Fibroblast of peridontal ligament (primary cell): ENCODE results near the gene UBE4A.

Experiments used
- DNase-seq: peaks from one replicate; pipeline ENCODE4 v3.0.0-alpha.2; 2010; ENCODE audit errors: extremely low read depth

The UBE4A gene

DNA sequence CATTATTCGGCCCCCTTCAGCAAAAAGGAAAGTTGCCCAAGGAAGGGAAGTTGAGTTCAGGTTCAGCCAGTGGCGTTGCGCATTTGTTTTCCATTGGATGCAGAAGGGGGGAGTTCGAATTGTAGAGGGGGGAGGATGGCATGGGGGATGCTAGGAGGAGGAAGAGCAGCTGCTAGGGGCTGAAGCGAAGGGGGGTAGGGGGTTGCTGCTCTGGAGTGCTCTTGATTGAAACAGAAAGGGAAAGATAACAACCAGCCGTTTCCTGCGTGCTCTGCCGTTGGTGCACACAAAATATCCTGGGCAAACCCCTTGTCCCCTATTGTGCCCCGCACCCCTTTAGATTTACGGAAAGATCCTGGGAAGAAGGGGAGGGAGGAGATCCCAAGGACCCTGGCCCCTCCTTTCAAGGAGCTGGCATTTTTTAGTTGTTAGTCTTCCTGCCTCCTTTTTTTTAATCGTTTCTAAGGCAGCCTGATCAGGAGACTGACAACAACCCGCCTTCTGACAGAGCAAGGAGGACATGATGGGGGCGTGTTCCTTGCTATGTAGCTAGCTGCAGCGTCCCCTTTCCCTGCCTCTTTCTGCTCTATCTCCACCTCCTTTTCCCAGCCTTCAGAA is 79.0 kb downstream of the UBE4A start:
- peak; percentile 82 for DNase-seq

DNA sequence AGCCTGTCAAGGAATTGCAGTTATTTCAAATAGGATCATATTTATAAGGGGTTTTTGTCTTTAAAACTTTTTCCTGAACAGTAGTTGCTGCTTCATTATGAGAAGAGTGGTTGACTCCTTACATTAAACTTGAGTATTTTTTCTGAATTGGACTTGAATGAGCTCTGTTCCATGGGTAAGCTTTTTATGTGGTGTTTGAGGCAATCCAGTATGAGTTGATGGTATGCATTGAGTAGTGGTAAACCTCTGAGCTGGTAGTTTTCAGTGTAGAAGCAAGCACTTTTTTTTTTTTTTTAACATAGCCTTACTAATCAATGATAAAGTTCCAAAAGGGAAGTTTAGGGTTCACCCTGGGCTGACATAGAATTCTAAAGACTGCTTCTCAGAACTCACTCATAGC is 80.2 kb downstream of the UBE4A start:
- no peak for DNase-seq

DNA sequence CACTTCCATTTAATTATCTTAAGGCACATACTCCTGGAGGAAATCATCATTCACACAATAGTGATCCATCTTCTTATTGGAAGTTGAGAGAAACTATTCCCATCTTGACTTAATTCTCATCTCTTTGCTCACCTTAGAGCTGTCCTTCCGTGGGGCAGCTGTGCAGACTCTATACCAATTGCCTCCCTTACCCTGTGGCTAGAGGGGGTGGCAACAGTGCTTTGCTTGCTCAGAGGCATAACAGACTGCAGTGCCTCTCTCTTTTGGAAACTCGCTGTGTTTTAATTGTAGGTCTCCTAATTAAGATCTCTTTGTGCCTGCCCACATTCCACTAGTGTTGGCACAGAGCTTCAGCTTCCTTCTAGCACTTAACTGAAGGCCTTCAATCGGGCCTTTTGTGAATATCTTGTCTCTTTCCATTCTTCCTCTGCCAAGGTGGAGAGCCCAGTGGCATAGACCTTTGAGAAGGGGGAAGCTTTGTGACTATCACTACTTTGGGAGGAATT is 82.4 kb downstream of the UBE4A start:
- DNase-seq, result no peak

DNA sequence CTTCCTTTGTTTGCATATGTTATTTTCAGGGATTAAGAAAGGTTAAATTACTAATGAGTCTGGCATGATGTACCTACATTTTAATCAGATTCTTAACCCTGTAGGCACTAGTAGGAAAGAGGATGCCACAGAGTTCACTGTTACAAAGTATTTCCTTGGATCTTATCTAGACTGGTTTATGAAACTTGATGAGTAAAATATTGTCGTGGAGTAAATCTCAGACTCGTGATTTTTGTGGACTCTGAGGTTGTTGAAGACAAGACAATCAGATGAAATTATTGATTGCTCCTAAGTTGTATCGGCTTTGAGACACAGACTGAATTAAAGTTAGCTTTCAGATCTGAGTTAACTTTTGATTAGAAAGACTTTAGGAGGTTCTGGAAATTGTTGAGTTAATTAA is 82.9 kb downstream of the UBE4A start:
- no peak for DNase-seq

DNA sequence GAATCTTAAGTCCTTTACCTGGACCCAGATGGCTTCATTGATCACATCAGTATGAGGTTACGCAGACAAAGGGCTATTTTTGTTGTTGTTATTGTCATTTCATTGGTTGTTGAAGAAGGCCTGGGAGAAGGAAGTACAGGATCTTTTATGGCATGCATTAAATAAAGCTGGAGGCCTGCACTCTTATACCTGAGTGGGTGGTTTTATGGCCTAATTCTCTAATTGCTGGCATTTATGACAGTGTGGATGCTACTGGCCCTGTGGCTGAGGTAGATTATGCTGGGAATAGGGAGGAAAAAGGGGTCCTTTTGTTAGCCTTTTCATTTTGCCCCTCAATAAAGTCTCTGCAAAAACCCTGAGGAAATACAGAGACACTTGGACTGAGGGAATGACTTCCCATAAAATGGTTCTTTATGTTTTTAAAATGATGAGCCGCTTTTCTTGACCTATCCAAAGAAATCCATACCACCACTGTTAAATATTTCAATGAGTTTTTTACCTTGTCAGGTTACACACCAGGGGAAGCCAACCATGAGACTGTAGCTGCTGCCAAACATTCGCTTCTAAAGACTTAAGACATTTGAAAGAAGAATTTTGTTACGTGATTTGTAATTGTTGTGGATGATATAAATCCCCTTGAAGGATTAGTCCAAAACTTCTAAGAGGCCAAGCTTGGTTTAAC is 83.6 kb downstream of the UBE4A start:
- DNase-seq, result no peak

DNA sequence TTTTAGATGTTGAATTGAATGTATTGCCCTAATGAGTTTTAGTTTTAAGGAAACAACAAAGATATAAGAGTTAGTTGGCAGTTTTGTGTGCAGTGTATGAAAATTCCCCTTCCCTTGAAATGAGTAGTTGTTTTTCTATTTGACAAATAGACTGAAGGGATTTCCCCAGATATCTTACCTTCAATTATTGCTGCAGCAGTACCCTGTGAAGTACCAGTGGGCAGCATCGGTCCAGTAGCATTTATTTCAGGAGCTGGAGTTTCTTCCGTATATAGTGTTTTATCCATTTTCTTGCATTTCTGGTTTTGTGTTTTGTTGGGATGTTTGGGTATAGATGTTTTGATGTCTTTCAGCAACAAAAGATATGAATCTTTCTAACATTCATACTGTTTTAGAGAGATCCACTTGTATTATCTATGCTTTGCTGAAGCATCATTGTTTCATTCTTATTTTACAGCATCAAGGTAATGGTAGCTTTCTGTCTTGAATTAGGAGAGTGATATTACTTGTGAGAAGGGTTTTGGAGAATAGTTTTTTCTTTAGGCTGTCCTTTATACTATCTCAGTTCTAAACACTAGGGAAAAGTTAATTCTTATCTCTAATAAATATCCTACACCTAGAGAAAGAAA is 84.3 kb downstream of the UBE4A start:
- DNase-seq, result no peak

DNA sequence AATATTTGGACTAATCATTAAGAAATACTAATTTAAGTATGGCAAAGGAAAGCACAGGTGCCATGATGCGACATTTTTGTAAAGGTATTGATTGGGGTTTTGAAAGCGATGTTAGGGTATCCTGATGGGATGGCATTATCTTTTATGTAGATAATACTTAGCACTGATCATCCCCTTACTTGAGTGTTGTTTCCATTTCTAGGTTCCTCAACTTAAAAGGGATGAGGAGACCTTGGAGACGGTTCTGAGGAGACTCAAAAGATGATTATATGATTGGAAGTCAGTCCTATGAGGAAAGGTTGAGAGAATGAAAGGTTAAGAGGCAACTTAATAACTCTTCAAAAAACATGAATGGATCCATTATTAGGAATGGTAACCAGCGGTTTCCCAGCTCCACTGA is 88.0 kb downstream of the UBE4A start:
- no peak for DNase-seq

DNA sequence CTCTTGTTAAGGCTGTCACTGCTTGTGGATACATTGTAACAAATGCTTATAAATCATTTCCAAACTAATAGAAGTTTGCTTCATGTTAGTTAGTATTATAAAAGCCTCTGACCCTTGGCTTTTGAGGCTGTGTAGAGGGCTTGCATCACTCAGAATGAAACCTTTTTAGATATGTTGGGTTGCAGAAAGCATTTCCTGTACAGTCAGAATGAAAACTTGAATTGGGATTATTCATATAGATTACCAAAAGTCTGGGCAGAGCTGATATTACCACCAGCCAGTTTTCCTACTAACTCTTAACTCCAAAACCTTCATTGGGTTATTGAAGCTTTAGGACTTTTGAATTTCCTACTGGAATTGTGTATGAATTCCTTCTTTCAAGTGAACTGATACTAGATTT is 88.9 kb downstream of the UBE4A start:
- DNase-seq, result peak; percentile 40
